GM15510 (cell line): ENCODE data around the gene FGFR1OP2.

Source experiments
- POLR2A ChIP-seq: IDR thresholded peaks from 3 replicates; pipeline ENCODE4 v1.6.1; 2011; ENCODE audit warnings: borderline replicate concordance; ENCODE audit not compliant: insufficient read length; ENCODE audit errors: extremely low read depth

The FGFR1OP2 gene

GRCh38 chr12:26979733-26980132 is 41.5 kb downstream of the FGFR1OP2 start:
- TF ChIP-seq POLR2A: no peak

GRCh38 chr12:26982866-26983265 is 44.6 kb downstream of the FGFR1OP2 start:
- TF ChIP-seq POLR2A: no peak

GRCh38 chr12:26987634-26988424 is 49.6 kb downstream of the FGFR1OP2 start:
- no peak for TF ChIP-seq POLR2A

- no peak for TF ChIP-seq POLR2A
Measured at GRCh38 chr12:26988703-26989102, 50.4 kb downstream of the FGFR1OP2 start.

GRCh38 chr12:26989873-26990272 is 51.6 kb downstream of the FGFR1OP2 start:
- TF ChIP-seq POLR2A: no peak

- TF ChIP-seq POLR2A: no peak
Measured at GRCh38 chr12:26991826-26992225, 53.6 kb downstream of the FGFR1OP2 start.

- TF ChIP-seq POLR2A: no peak
Measured at GRCh38 chr12:26994109-26994508, 55.8 kb downstream of the FGFR1OP2 start.

- no peak for TF ChIP-seq POLR2A
Measured at GRCh38 chr12:26995706-26996105, 57.4 kb downstream of the FGFR1OP2 start.

GRCh38 chr12:26997003-26997402 is 58.7 kb downstream of the FGFR1OP2 start:
- TF ChIP-seq POLR2A: no peak

GRCh38 chr12:27000961-27001360 is 62.7 kb downstream of the FGFR1OP2 start:
- no peak for TF ChIP-seq POLR2A

- no peak for TF ChIP-seq POLR2A
Measured at GRCh38 chr12:27001663-27002062, 63.4 kb downstream of the FGFR1OP2 start.

GRCh38 chr12:27002141-27002540 is 63.9 kb downstream of the FGFR1OP2 start:
- no peak for TF ChIP-seq POLR2A

GRCh38 chr12:27003421-27004381 is 65.4 kb downstream of the FGFR1OP2 start:
- TF ChIP-seq POLR2A: no peak

GRCh38 chr12:27005495-27005894 is 67.2 kb downstream of the FGFR1OP2 start:
- TF ChIP-seq POLR2A: no peak

GRCh38 chr12:27006797-27007467 is 68.7 kb downstream of the FGFR1OP2 start:
- no peak for TF ChIP-seq POLR2A

- TF ChIP-seq POLR2A: no peak
Measured at GRCh38 chr12:27008081-27008480, 69.8 kb downstream of the FGFR1OP2 start.

GRCh38 chr12:27009881-27010301 is 71.6 kb downstream of the FGFR1OP2 start:
- no peak for TF ChIP-seq POLR2A
